NB4 (cell line): ENCODE results near the gene KCNIP4.

Experiments used
- DNase-seq: peaks from one replicate; pipeline ENCODE4 v3.0.0; 2010; ENCODE audit warnings: low read depth
- H3K4me3 ChIP-seq: one replicate; pipeline ENCODE4 v1.5.1; 2011; ENCODE audit warnings: mild to moderate bottlenecking, low read depth, low read length, moderate library complexity
- MYC ChIP-seq: IDR thresholded peaks from 2 replicates; pipeline ENCODE4 v1.6.1; 2011; ENCODE audit warnings: low read depth, low read length
- POLR2A ChIP-seq: IDR thresholded peaks from 2 replicates; pipeline ENCODE4 v1.6.1; 2011; ENCODE audit warnings: mild to moderate bottlenecking; ENCODE audit not compliant: insufficient read length; ENCODE audit errors: extremely low read depth
- TF ChIP-seq, protein P1 (sequence below): IDR thresholded peaks from 2 replicates; pipeline ENCODE4 v1.6.1; 2011; ENCODE audit warnings: low read depth, low read length
- TF ChIP-seq, protein P2 (sequence below): IDR thresholded peaks from one replicate; pipeline ENCODE4 v1.5.1; 2012; ENCODE audit warnings: low read depth, low read length

KCNIP4 gene

DNA sequence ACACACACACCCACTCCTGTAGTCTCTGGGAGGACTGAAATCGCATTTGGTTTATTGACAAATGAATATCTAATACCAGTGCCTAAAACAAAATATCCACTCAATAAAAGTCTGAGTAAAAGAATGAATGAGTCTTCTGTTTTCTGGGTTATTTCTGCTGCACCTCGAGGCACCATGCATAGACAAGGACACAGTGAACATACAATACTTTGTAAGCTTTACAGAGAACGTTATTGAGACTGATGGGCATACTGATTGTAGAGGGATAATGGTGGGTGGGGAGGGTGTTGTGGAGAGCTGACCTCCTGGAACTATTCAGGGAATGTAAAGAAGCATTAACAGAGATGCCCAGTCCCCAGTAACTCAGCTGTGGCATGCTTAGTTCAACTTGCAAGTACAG lies 14.1 kb upstream of the KCNIP4 start:
- no peak for DNase-seq
- TF ChIP-seq, protein P1, sequence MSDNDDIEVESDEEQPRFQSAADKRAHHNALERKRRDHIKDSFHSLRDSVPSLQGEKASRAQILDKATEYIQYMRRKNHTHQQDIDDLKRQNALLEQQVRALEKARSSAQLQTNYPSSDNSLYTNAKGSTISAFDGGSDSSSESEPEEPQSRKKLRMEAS: no peak
- TF ChIP-seq, protein P2, sequence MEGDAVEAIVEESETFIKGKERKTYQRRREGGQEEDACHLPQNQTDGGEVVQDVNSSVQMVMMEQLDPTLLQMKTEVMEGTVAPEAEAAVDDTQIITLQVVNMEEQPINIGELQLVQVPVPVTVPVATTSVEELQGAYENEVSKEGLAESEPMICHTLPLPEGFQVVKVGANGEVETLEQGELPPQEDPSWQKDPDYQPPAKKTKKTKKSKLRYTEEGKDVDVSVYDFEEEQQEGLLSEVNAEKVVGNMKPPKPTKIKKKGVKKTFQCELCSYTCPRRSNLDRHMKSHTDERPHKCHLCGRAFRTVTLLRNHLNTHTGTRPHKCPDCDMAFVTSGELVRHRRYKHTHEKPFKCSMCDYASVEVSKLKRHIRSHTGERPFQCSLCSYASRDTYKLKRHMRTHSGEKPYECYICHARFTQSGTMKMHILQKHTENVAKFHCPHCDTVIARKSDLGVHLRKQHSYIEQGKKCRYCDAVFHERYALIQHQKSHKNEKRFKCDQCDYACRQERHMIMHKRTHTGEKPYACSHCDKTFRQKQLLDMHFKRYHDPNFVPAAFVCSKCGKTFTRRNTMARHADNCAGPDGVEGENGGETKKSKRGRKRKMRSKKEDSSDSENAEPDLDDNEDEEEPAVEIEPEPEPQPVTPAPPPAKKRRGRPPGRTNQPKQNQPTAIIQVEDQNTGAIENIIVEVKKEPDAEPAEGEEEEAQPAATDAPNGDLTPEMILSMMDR: no peak
- TF ChIP-seq POLR2A: no peak
- no peak for TF ChIP-seq MYC

DNA sequence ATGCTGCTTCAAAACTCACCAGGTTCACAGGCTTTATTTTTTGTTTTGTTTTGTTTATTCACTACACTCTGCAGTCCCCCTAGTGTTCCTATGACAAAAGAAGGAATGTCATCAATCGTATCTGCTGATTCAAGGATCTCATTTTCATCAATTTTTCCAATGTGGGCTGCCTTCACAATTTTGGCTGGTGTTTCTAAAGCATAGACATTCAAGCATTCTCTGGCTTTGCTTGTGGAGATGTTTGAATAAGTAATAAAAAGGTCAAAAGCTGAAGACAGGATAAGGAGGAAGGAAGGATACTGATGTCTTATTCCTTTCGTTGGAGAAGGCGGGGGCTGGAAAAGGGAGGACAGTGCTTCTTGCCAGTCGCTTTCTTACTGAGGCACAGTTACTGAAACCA lies 12.2 kb upstream of the KCNIP4 start:
- no peak for DNase-seq
- TF ChIP-seq POLR2A (no peak), MYC (no peak)
- TF ChIP-seq, protein P1: no peak
- TF ChIP-seq, protein P2: no peak
- no peak overlapping the region for H3K4me3 ChIP-seq

More for the DNA sequence above, 14.1 kb upstream of the KCNIP4 start:
- no peak overlapping the region for H3K4me3 ChIP-seq

DNA sequence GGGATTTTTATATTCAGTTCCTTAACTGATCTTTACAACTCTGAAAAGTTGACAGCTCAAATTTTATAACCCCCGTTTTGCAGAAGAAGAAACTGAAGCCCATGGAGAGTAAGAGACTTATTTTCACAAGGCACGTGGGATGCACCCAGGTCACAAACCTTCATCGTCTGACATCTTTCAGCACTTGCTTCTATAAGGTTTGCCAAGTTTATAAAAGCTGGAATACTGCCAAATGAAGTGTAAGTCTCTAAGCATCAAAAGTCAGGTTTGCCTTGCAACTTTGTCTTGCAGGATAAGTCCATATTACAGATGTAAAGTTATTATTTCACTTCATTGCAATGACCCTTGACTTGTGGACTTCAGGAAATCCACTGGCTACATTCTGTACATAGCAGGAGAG lies 6.3 kb upstream of the KCNIP4 start:
- DNase-seq: no peak
- TF ChIP-seq MYC (no peak), POLR2A (no peak)
- TF ChIP-seq, protein P2: no peak
- TF ChIP-seq, protein P1: no peak
- no peak overlapping the region for H3K4me3 ChIP-seq

DNA sequence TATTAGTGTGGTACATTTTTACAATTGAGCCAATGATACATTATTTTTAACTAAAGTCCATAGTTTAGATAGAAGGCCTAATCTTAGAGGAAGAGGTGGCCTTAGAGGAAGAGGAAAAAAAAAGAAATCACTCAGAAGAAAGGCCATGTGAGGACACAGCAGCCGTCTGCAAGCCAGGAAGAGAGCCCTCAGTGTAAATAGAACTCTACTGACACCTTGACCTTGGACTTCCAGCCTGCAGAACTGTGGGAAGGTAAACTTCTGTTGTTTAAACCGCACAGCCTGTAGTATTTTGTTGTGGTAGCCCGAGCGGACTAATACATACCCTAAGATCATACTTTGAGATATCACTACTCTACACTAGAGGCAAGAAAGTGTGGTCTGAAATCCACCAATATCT lies 5.1 kb upstream of the KCNIP4 start:
- no peak for DNase-seq
- TF ChIP-seq, protein P1: no peak
- no peak for TF ChIP-seq MYC
- TF ChIP-seq, protein P2: no peak
- TF ChIP-seq POLR2A: no peak

DNA sequence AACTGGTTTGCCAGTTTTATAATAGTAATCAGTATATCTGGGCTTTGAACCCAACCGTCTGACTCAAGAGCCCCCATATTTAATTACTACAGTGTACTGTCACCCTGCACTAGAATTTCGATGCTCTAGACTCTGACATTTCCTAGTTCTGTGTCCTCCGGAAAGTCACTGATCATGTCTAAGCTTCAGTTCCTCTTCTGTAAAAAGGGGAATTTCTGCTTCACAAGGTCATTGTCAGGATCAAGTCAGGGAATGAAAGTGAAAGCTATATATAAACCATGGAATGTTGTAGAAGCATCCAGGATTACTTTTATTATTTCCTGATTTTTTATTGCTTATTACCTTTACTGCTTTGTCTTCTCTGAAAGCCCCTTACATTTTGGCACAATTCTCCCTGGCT lies 4.0 kb upstream of the KCNIP4 start:
- H3K4me3 ChIP-seq: no peak overlapping the region
- DNase-seq: no peak
- TF ChIP-seq, protein P1: no peak
- TF ChIP-seq MYC: no peak
- TF ChIP-seq POLR2A: no peak
- TF ChIP-seq, protein P2: no peak

More for the DNA sequence above, 5.1 kb upstream of the KCNIP4 start:
- no peak overlapping the region for H3K4me3 ChIP-seq
